BLaER1 (cell line): Measurements from ENCODE around the gene ANAPC10.
"Not testable (repeated sequence)": the region's sequence is repeated elsewhere in the genome, so short reads cannot be mapped to it uniquely, and the experiment has no call there.

Source experiments
- H3K27ac ChIP-seq: shearing (Covaris generic); formaldehyde crosslinking; 2 replicates; pipeline ENCODE4 v1.8.1; 2022
- H3K27me3 ChIP-seq: shearing (Covaris generic); formaldehyde crosslinking; 2 replicates; pipeline ENCODE4 v1.8.1; 2022
- H3K36me3 ChIP-seq: shearing (Covaris generic); formaldehyde crosslinking; 2 replicates; pipeline ENCODE4 v1.8.1; 2022
- H3K4me1 ChIP-seq: shearing (Covaris generic); formaldehyde crosslinking; 2 replicates; pipeline ENCODE4 v1.8.1; 2022
- H3K4me2 ChIP-seq: shearing (Covaris generic); formaldehyde crosslinking; 2 replicates; pipeline ENCODE4 v1.8.1; 2022
- H3K4me3 ChIP-seq: shearing (Covaris generic); formaldehyde crosslinking; 2 replicates; pipeline ENCODE4 v1.8.1; 2022
- H3K9ac ChIP-seq: shearing (Covaris generic); formaldehyde crosslinking; 2 replicates; pipeline ENCODE4 v1.8.1; 2022
- H3K9me3 ChIP-seq: shearing (Covaris generic); formaldehyde crosslinking; 2 replicates; pipeline ENCODE4 v1.8.1; 2022
- H4K20me1 ChIP-seq: shearing (Covaris generic); formaldehyde crosslinking; 2 replicates; pipeline ENCODE4 v1.8.1; 2022
- Cebpa-rat ChIP-seq: shearing (Covaris generic); IDR thresholded peaks from 2 replicates; pipeline ENCODE4 v1.8.1; 2022

ANAPC10 gene

GRCh38 chr4:145019346-145019745 lies 78.7 kb downstream of the ANAPC10 start:
- Histone ChIP-seq H4K20me1 (0 out of 2 replicates have a peak, but pooled peaks cover 2% of the 10 kb centered on the region), H3K4me2 (no peak overlapping the region), H3K27ac (no peak overlapping the region), H3K9me3 (peaks cover 53% of the 10 kb centered on the region), H3K4me3 (no peak overlapping the region), H3K9ac (no peak overlapping the region), H3K4me1 (no peaks in the 10 kb centered on the region), H3K36me3 (peaks cover 30% of the 10 kb centered on the region), H3K27me3 (no peaks in the 10 kb centered on the region)
- TF ChIP-seq Cebpa-rat = no peak

DNA sequence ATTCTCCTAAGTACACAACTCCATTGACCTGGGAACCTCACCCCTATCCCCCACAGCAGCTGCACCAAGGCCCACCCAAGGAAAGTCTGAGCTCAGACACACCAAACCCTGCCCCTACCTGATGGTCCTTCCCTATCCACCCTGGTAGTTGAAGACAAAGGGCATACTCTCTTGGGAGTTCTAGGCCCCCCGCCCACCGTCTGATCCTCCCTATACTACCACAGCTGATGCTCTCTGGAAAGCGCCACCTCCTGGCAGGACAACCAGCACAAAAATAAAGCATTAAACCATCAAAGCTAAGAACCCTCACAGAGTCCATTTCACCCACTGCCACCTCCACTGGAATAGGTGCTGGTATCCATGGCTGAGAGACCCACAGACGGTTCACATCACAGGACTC lies 83.6 kb downstream of the ANAPC10 start:
- no peak overlapping the region for H3K4me2 ChIP-seq
- no peak overlapping the region for H3K9ac ChIP-seq
- H3K4me3 ChIP-seq = no peak overlapping the region
- TF ChIP-seq Cebpa-rat = no peak
- peaks cover 21% of the 10 kb centered on the region for H3K9me3 ChIP-seq
- peaks cover 12% of the 10 kb centered on the region for H4K20me1 ChIP-seq
- H3K27ac ChIP-seq = no peak overlapping the region
- H3K27me3 ChIP-seq = no peaks in the 10 kb centered on the region
- peaks cover 15% of the 10 kb centered on the region; the same call in 1 of the 2 replicates for H3K4me1 ChIP-seq
- peaks cover 23% of the 10 kb centered on the region for H3K36me3 ChIP-seq

DNA sequence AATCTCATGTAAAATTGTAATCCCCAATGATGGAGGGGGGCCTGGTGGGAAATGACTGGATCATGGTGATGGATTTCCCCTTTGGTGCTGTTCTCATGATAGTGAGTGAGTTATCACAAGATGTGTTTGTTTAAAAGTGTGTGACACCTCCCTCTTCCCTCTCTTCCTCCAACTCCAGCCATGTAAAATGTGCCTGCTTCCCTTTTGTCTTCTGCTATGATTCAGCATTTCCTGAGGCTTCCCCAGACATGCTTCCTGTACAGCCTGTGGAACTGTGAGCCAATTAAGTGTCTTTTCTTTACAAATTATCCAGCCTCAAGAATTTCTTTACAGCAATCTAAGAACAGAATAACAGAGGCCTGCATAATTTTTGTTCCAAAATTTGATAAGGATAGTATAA lies 85.2 kb downstream of the ANAPC10 start:
- H3K36me3 ChIP-seq = peaks cover 18% of the 10 kb centered on the region
- TF ChIP-seq Cebpa-rat = no peak
- H3K4me1 ChIP-seq = peaks cover 15% of the 10 kb centered on the region; the same call in 1 of the 2 replicates
- no peak overlapping the region for H3K9ac ChIP-seq
- H4K20me1 ChIP-seq = peaks cover 12% of the 10 kb centered on the region
- H3K9me3 ChIP-seq = peaks cover 14% of the 10 kb centered on the region
- no peak overlapping the region for H3K4me3 ChIP-seq
- no peak overlapping the region for H3K4me2 ChIP-seq
- H3K27ac ChIP-seq = no peak overlapping the region
- no peaks in the 10 kb centered on the region for H3K27me3 ChIP-seq

DNA sequence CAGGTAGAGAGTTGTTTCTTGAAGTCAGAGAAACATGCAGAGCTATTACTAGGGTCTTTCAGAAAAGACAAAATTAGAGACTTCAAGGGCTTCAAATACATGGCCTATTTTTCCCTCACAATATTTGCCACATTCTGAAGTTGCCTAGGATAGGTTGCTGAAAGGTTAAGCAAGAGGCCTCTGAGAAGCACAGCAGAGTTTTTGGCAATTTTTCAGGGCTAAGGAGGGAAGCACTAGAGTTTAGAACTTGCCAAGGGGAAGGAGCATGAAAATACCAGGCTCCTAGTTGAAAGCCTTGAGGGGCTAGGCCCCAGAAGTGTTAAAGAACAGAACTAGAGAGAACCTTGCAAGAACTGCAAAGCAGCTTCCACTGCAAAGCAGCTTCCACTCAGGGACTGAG lies 86.4 kb downstream of the ANAPC10 start:
- peaks cover 9% of the 10 kb centered on the region for H3K9me3 ChIP-seq
- TF ChIP-seq Cebpa-rat = no peak
- H4K20me1 ChIP-seq = peaks cover 12% of the 10 kb centered on the region
- H3K27ac ChIP-seq = no peak overlapping the region
- H3K4me1 ChIP-seq = peaks cover 15% of the 10 kb centered on the region; the same call in 1 of the 2 replicates
- H3K4me2 ChIP-seq = no peak overlapping the region
- H3K36me3 ChIP-seq = peaks cover 18% of the 10 kb centered on the region
- H3K27me3 ChIP-seq = no peaks in the 10 kb centered on the region
- no peak overlapping the region for H3K9ac ChIP-seq
- no peak overlapping the region for H3K4me3 ChIP-seq

GRCh38 chr4:145010315-145010714 lies 87.7 kb downstream of the ANAPC10 start:
- H3K27ac ChIP-seq, H3K9me3 ChIP-seq, H3K9ac ChIP-seq, H3K4me3 ChIP-seq, H3K4me2 ChIP-seq, H3K27me3 ChIP-seq: not testable (repeated sequence)
- Histone ChIP-seq H4K20me1 (peaks cover 12% of the 10 kb centered on the region), H3K36me3 (peaks cover 18% of the 10 kb centered on the region), H3K4me1 (peaks cover 15% of the 10 kb centered on the region; the same call in 1 of the 2 replicates)

DNA sequence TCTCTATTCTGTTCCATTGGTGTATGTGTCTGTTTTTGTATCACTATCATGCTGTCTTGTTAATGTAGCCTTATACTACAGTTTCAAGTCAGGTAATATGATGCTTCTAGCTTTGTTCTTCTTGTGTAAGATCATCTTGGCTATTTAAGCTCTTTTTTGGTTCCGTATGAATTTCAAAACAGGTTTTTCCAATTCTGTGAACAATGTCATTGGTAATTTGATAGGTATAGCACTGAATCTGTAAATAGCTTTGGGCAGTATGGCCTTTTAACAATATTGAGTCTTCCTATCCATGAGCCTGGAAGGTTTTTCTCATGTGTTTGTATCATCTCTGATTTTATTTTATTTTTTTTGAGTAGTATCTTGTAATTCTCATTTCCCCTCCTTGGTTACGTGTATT lies 94.3 kb downstream of the ANAPC10 start:
- TF ChIP-seq Cebpa-rat = no peak
- Histone ChIP-seq H3K9me3 (peaks cover 21% of the 10 kb centered on the region), H3K4me1 (no peaks in the 10 kb centered on the region), H4K20me1 (no peaks in the 10 kb centered on the region), H3K27ac (no peak overlapping the region), H3K4me3 (no peak overlapping the region), H3K9ac (no peak overlapping the region), H3K27me3 (no peaks in the 10 kb centered on the region), H3K4me2 (no peak overlapping the region), H3K36me3 (no peaks in the 10 kb centered on the region)

- Histone ChIP-seq H3K4me2 (no peak overlapping the region), H3K9me3 (peaks cover 25% of the 10 kb centered on the region), H3K36me3 (no peaks in the 10 kb centered on the region), H3K27ac (no peak overlapping the region), H3K9ac (no peak overlapping the region), H3K4me1 (no peaks in the 10 kb centered on the region), H4K20me1 (no peaks in the 10 kb centered on the region), H3K27me3 (no peaks in the 10 kb centered on the region), H3K4me3 (no peak overlapping the region)
- TF ChIP-seq Cebpa-rat = no peak
Measured at GRCh38 chr4:145001635-145002034, 96.4 kb downstream of the ANAPC10 start.

DNA sequence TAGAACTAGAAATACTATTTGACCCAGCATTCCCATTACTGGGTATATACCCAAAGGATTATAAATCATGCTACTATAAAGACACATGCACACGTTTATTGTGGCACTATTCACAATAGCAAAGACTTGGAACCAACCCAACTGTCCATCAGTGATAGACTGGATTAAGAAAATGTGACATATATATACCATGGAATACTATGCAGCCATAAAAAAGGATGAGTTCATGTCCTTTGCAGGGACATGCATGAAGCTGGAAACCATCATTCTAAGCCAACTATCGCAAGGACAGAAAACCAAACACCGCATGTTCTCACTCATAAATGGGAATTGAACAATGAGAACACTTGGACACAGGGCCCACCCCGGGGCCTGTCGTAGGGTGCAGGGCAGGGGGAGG lies 97.3 kb downstream of the ANAPC10 start:
- not testable (repeated sequence) for H3K4me2 ChIP-seq, H3K27me3 ChIP-seq, H3K9ac ChIP-seq, H3K36me3 ChIP-seq, H3K4me3 ChIP-seq, H3K27ac ChIP-seq, H4K20me1 ChIP-seq, H3K4me1 ChIP-seq
- H3K9me3 ChIP-seq = peaks cover 31% of the 10 kb centered on the region

DNA sequence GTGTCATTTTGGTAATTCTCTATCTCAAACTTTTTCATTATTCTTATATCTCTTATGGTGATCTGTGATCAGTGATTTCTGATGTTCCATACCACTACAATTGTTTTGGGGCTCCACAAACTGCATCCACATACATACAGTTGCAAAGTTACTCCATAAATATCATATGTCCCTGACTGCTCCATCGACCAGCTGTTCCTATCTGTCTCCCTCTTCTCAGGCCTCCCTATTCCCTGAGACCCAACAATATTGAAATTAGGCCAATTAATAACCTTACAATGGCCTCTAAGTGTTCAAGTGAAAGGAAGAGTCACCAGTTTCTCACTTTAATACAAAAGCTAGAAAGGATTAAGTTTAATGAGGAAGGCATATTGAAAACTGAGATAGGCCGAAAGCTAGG lies 108.7 kb downstream of the ANAPC10 start:
- H3K27ac ChIP-seq = no peak overlapping the region
- no peaks in the 10 kb centered on the region for H4K20me1 ChIP-seq
- H3K4me1 ChIP-seq = no peaks in the 10 kb centered on the region
- no peaks in the 10 kb centered on the region for H3K9me3 ChIP-seq
- no peak for TF ChIP-seq Cebpa-rat
- no peak overlapping the region for H3K4me2 ChIP-seq
- H3K9ac ChIP-seq = no peak overlapping the region
- H3K4me3 ChIP-seq = no peak overlapping the region
- H3K36me3 ChIP-seq = peaks cover 27% of the 10 kb centered on the region
- H3K27me3 ChIP-seq = no peaks in the 10 kb centered on the region

- peaks cover 14% of the 10 kb centered on the region for H3K9me3 ChIP-seq
- TF ChIP-seq Cebpa-rat = no peak
- no peak overlapping the region for H3K27ac ChIP-seq
- H3K4me1 ChIP-seq = no peaks in the 10 kb centered on the region
- no peak overlapping the region for H3K9ac ChIP-seq
- H3K4me2 ChIP-seq = no peak overlapping the region
- no peaks in the 10 kb centered on the region for H4K20me1 ChIP-seq
- no peak overlapping the region for H3K4me3 ChIP-seq
- H3K27me3 ChIP-seq = no peaks in the 10 kb centered on the region
- peaks cover 2% of the 10 kb centered on the region for H3K36me3 ChIP-seq
Measured at GRCh38 chr4:144985531-144985930, 112.5 kb downstream of the ANAPC10 start.

GRCh38 chr4:144985014-144985413 lies 113.0 kb downstream of the ANAPC10 start:
- TF ChIP-seq Cebpa-rat = no peak
- no peaks in the 10 kb centered on the region for H3K27me3 ChIP-seq
- no peaks in the 10 kb centered on the region for H4K20me1 ChIP-seq
- no peak overlapping the region for H3K4me3 ChIP-seq
- H3K9me3 ChIP-seq = peaks cover 16% of the 10 kb centered on the region
- H3K27ac ChIP-seq = no peak overlapping the region
- no peaks in the 10 kb centered on the region for H3K4me1 ChIP-seq
- H3K4me2 ChIP-seq = no peak overlapping the region
- H3K36me3 ChIP-seq = no peaks in the 10 kb centered on the region
- H3K9ac ChIP-seq = no peak overlapping the region
